ENCODE measurements around the gene ZCRB1.
A peak's percentile ranks its signal among the peaks of the same experiment; 100 is the strongest.
"Not testable (repeated sequence)": the region's sequence is repeated elsewhere in the genome, so short reads cannot be mapped to it uniquely, and the experiment has no call there.

Gene ZCRB1

GRCh38 chr12:42325653-42326474 is at the start of gene ZCRB1, which contains the start of gene PPHLN1:
ZCRB1 (minus strand) TSS chr12:42326094; CDS start chr12:42324102, 1,992 bp downstream.
PPHLN1 (plus strand) TSS chr12:42326167; CDS start chr12:42335903, 9,736 bp downstream.
- peak; percentile 72 to 87 for DNase-seq

- DNase-seq: no peak
Observed at GRCh38 chr12:42373669-42374068, 47.8 kb upstream of the ZCRB1 start.

GRCh38 chr12:42372154-42372791 is 46.4 kb upstream of the ZCRB1 start:
- peak; percentile 38 to 60 for DNase-seq

GRCh38 chr12:42370013-42370412 is 44.1 kb upstream of the ZCRB1 start:
- DNase-seq: no peak

- DNase-seq: no peak
Observed at GRCh38 chr12:42365486-42365885, 39.6 kb upstream of the ZCRB1 start.

- no peak for DNase-seq
Observed at GRCh38 chr12:42364692-42365091, 38.8 kb upstream of the ZCRB1 start.

- DNase-seq: no peak
Observed at GRCh38 chr12:42362647-42363260, 36.9 kb upstream of the ZCRB1 start.

- no peak for DNase-seq
Observed at GRCh38 chr12:42361909-42362646, 36.2 kb upstream of the ZCRB1 start.

GRCh38 chr12:42360747-42361403 is 35.0 kb upstream of the ZCRB1 start:
- DNase-seq: no peak

- no peak for DNase-seq
Observed at GRCh38 chr12:42356344-42356743, 30.4 kb upstream of the ZCRB1 start.

GRCh38 chr12:42350021-42350407 is 24.1 kb upstream of the ZCRB1 start:
- DNase-seq: not testable (repeated sequence)

- DNase-seq: not testable (repeated sequence)
Observed at GRCh38 chr12:42349119-42350020, 23.5 kb upstream of the ZCRB1 start.

GRCh38 chr12:42346403-42347002 is 20.6 kb upstream of the ZCRB1 start:
- no peak for DNase-seq

GRCh38 chr12:42343721-42344120 is 17.8 kb upstream of the ZCRB1 start:
- no peak for DNase-seq

- no peak for DNase-seq
Observed at GRCh38 chr12:42342028-42342427, 16.1 kb upstream of the ZCRB1 start.

GRCh38 chr12:42338280-42338679 is 12.4 kb upstream of the ZCRB1 start:
- no peak for DNase-seq

GRCh38 chr12:42336286-42336685 is 10.4 kb upstream of the ZCRB1 start:
- DNase-seq: no peak

- DNase-seq: peak; percentile 17 to 34
Observed at GRCh38 chr12:42332301-42333285, 6.7 kb upstream of the ZCRB1 start.

GRCh38 chr12:42330097-42330496 is 4.2 kb upstream of the ZCRB1 start:
- not testable (repeated sequence) for DNase-seq

- no peak for DNase-seq
Observed at GRCh38 chr12:42327227-42327590, 1.3 kb upstream of the ZCRB1 start.
